Calu3 (cell line): Measurements from ENCODE around the gene COMMD9. TPM values are rescaled to one million over a fixed set of nuclear protein-coding genes. Genes with fewer than 3 reads are reported as not detected.

Experiments used
- BruUV-seq: library from RNA; stranded (reverse); fragments of 400-500 nt; replicated peaks from 2 replicates; lab custom pipeline; 2021; lab: Mats Ljungman, UMichigan
- CTCF ChIA-PET: fragments of 300-600 bp; sonication (Branson Sonifier 250); formaldehyde crosslinking; loops from one replicate; lab custom pipeline; 2022; ENCODE audit warnings: antibody characterized with exemption; lab: Charles Lee
- DNase-seq: peaks from one replicate; pipeline ENCODE4 v3.0.0; 2022
- H3K27ac Mint-ChIP-seq: one replicate; pipeline ENCODE4 v1.8.0; 2022; ENCODE audit warnings: mixed read lengths; ENCODE audit not compliant: unreplicated experiment
- H3K27me3 Mint-ChIP-seq: one replicate; pipeline ENCODE4 v1.8.0; 2022; ENCODE audit warnings: mixed read lengths; ENCODE audit not compliant: unreplicated experiment
- H3K36me3 Mint-ChIP-seq: one replicate; pipeline ENCODE4 v1.8.0; 2022; ENCODE audit warnings: mild to moderate bottlenecking, moderate library complexity, mixed read lengths; ENCODE audit not compliant: insufficient read depth, unreplicated experiment
- H3K4me1 Mint-ChIP-seq: one replicate; pipeline ENCODE4 v1.8.0; 2022; ENCODE audit warnings: mild to moderate bottlenecking, low read depth, mixed read lengths; ENCODE audit not compliant: unreplicated experiment
- H3K4me3 Mint-ChIP-seq: one replicate; pipeline ENCODE4 v1.8.0; 2022; ENCODE audit warnings: mild to moderate bottlenecking, low read depth, moderate library complexity, mixed read lengths; ENCODE audit not compliant: unreplicated experiment
- H3K9me3 Mint-ChIP-seq: one replicate; pipeline ENCODE4 v1.8.0; 2022; ENCODE audit warnings: low read depth, mixed read lengths; ENCODE audit not compliant: unreplicated experiment
- CTCF ChIP-seq: fragments of 200-600 bp; IDR thresholded peaks from one replicate; pipeline ENCODE4 v1.8.0; 2022; ENCODE audit warnings: antibody characterized with exemption; ENCODE audit not compliant: unreplicated experiment
- intact Hi-C: fragments of 100-400 bp; cut with micrococcal nuclease; formaldehyde crosslinking; loops from one replicate; pipeline ENCODE4 v1.10.0; 2022; ENCODE audit not compliant: unreplicated experiment
- total RNA-seq: library from RNA; stranded (reverse); gene quantifications from 2 replicates; pipeline ENCODE4 v1.2.3, GENCODE V29; 2022

The COMMD9 gene
- total RNA-seq, 1 experiment from 2014 or later, result 44.1 TPM

GRCh38 chr11:36222831-36223635 is 66.2 kb downstream of the COMMD9 start:
- Mint-ChIP-seq H3K9me3 (peaks cover 2% of the 10 kb centered on the region), H3K36me3 (no peaks in the 10 kb centered on the region), H3K27me3 (no peaks in the 10 kb centered on the region), H3K4me1 (no peaks in the 10 kb centered on the region), H3K4me3 (no peak overlapping the region), H3K27ac (no peak overlapping the region)
- no peak for DNase-seq
- no TSS peak for BruUV-seq
- TF ChIP-seq CTCF, result no peak
- intact Hi-C loops, result no loop called here
- CTCF ChIA-PET, result interaction anchor here (1.3 kb wide), 1 partner anchor 11 kb away, joined by 3 read pairs; no protein-coding TSS in a partner anchor

Other genes starting within 250 kb of the COMMD9 start
- 1.2 and 5.2 TPM in 2 replicates for gene PRR5L, start 6.9 kb upstream of the COMMD9 start, total RNA-seq
- 13.5 and 14.8 TPM in 2 replicates for gene TRAF6, start 220.8 kb upstream of the COMMD9 start, total RNA-seq